GM12873 (cell line): ENCODE data around the gene CAMK2D.

Experiments used
- TF ChIP-seq, protein P1 (sequence below): IDR thresholded peaks from 2 replicates; pipeline ENCODE4 v1.5.1; 2012; ENCODE audit warnings: low read depth, mild to moderate bottlenecking, moderate library complexity, low read length, control low read depth; ENCODE audit not compliant: insufficient read depth; ENCODE audit errors: missing control alignments

CAMK2D gene

DNA sequence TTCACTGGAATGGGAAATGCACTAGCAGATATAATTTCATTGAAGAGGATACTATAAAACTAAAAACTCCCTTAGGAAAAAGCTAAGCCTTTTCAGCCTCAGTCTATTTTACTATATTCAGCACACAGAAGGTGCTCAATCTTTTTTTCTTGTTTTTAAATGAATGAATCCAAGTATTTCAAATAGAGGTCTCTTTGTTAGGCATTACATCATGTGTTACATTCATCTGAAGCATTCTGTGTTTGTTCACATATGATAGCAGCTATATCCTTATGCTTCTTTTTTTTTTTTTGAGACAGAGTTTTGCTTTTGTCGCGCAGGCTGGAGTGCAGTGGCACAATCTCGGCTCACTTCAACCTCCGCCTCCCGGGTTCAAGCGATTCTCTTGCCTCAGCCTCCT lies 278.4 kb downstream of the CAMK2D start:
- TF ChIP-seq, protein P1, sequence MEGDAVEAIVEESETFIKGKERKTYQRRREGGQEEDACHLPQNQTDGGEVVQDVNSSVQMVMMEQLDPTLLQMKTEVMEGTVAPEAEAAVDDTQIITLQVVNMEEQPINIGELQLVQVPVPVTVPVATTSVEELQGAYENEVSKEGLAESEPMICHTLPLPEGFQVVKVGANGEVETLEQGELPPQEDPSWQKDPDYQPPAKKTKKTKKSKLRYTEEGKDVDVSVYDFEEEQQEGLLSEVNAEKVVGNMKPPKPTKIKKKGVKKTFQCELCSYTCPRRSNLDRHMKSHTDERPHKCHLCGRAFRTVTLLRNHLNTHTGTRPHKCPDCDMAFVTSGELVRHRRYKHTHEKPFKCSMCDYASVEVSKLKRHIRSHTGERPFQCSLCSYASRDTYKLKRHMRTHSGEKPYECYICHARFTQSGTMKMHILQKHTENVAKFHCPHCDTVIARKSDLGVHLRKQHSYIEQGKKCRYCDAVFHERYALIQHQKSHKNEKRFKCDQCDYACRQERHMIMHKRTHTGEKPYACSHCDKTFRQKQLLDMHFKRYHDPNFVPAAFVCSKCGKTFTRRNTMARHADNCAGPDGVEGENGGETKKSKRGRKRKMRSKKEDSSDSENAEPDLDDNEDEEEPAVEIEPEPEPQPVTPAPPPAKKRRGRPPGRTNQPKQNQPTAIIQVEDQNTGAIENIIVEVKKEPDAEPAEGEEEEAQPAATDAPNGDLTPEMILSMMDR, result no peak

DNA sequence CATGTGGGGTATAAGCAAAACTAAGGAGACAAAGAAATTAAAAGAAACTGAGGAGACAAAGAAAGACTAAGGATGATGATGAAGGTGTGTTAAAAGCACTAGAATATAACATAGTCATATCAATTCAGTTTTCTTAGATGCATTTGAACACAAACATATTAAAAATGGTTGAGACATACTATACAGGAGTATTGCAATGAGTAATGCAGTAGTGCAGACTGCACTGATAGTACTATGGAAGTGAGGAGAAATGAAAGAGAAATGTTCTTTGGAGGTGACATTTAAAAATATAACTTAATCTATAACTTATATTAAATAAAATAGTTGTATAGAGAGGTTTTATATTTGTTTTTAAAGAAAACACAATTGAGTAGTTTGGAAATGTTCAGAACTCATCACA lies 279.2 kb downstream of the CAMK2D start:
- TF ChIP-seq, protein P1, result no peak

DNA sequence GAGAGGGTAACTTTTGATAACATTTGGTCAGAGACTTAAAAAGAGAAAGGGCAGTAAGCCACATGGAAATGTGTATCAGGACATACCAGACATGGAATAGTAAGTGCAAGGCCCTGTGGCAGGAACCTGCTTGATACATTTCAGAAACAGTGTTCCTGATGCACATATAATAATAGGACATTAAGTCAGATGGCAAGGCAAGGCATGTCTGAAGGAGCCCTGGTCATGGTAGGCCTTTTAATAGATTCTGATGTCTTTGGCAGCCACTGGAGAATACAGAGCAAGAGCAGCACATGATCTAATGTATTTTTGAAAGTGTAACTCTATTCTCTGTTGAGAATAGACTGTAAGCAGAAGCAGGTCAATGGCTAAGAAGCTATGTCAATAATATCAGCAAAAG lies 279.7 kb downstream of the CAMK2D start:
- TF ChIP-seq, protein P1, result no peak

DNA sequence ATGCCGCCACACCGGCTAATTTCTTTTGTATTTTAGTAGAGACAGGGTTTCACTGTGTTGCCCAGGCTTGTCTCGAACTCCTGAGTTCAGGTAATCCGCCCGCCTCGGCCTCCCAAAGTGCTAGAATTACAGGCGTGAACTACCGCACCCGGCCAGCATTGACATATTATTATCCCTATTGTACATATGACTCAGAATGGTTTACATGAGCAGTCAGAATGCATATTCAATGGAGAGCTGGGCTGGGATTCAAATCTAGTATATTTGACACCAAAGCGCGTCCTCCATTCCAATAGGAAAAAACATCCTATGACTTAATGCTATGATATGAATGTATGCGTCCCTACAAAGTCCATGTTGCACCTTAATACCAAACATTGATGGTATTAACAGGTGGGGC lies 281.4 kb downstream of the CAMK2D start:
- TF ChIP-seq, protein P1, result no peak

DNA sequence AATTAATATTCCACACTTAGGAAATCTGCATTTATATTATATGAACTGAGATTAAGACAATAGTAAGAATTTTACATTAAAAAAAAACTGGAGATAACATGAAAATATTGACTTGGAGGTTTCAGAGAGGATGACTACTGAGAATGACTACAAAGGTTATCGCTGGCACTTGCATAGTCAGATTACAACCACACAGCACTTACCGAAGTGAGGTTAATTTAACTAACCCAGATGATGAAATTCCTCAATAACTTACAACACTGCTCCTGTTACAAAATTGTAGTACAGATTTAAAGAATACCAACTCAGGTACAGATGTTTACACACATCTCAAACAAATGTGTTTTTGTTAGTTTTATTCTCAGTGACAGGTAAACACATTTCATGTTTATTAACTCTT lies 283.5 kb downstream of the CAMK2D start:
- TF ChIP-seq, protein P1, result no peak

DNA sequence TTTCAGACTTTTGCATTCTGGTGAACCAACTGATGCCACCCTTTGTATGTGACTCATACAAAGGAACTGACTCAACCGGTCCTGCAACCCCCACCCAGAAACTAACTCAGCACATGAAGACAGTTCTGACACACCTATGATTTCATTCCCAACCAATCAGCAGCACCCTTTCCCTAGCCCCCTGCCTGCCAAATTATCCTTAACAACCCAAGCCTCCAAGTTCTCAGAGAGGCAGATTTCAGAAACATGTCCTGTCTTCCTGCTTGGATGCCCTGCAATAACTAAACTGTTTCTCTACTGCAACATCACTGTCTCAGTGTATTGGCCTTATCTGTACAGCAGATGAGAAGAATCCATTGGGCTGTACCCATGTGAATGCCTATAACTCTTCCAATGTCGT lies 284.7 kb downstream of the CAMK2D start:
- TF ChIP-seq, protein P1, result no peak

DNA sequence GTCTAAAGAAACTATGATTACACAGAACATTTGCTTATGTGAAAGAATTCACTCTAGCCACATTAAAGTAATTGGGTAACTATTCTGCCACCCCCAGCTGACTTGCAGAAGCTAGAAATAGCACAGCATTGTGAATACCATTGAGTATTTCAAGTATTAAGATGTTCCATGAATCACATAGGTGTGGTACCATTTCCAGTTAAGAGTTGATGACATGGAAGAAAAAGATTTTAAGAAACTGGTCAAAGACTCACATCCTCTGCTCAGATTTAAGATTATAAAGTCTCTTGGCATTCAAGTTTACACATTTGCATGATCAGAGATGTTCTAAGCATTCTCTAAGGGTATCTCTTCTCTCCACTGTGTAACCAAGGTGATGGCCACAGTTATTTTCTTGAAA lies 287.5 kb downstream of the CAMK2D start:
- TF ChIP-seq, protein P1, result no peak

DNA sequence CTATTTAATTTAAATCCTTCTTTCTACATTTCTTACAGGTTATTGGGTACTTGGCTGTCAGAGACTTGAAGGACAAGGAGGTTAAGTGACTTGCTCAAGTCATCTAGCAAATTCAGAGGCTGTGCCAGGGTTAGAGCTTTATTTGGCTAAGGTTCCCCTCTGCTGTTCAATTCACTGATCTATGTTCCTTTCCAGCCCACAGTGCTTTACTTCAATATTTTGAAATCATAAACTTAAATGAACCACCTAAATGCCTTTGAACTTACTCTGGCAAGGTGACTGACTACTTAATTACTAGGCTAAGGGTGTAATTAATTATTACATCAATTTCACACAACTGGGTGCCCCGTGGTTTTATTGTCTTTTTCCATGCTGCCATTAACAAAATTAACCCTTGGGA lies 288.7 kb downstream of the CAMK2D start:
- TF ChIP-seq, protein P1, result no peak
